Activated B cell treated with CpG ODN at 0.5 μM for 24 hours (primary cell): ENCODE measurements around the gene CTXND1. TPM values are rescaled to one million over a fixed set of nuclear protein-coding genes. Genes with fewer than 3 reads are reported as not detected.

Experiments used
- ATAC-seq: fragments of 200-7000 bp; cut with Tn5 transposase; one replicate; pipeline ENCODE4 v1.10.0; 2021; ENCODE audit warnings: low read depth, mild to moderate bottlenecking, moderate library complexity
- CTCF ChIA-PET: fragments of 350-600 bp; sonication (Branson Sonifier 250); formaldehyde crosslinking; loops from one replicate; lab custom pipeline; 2021; ENCODE audit warnings: antibody characterized with exemption; lab: Charles Lee
- POLR2A ChIA-PET: fragments of 350-600 bp; sonication (Branson Sonifier 250); formaldehyde crosslinking; loops from one replicate; lab custom pipeline; 2021; ENCODE audit warnings: antibody characterized with exemption; lab: Charles Lee
- DNase-seq: peaks from one replicate; pipeline ENCODE4 v3.0.0; 2022
- H3K27ac Mint-ChIP-seq: one replicate; pipeline ENCODE4 v1.8.0; 2020; ENCODE audit warnings: mixed read lengths
- H3K27me3 Mint-ChIP-seq: one replicate; pipeline ENCODE4 v1.8.0; 2021; ENCODE audit warnings: mixed read lengths
- H3K36me3 Mint-ChIP-seq: one replicate; pipeline ENCODE4 v1.8.0; 2021; ENCODE audit warnings: low read depth, mixed read lengths
- H3K4me1 Mint-ChIP-seq: one replicate; pipeline ENCODE4 v1.8.0; 2021; ENCODE audit warnings: mixed read lengths
- H3K4me3 Mint-ChIP-seq: one replicate; pipeline ENCODE4 v1.8.0; 2020; ENCODE audit warnings: mild to moderate bottlenecking, mixed read lengths
- H3K9me3 Mint-ChIP-seq: one replicate; pipeline ENCODE4 v1.8.0; 2020; ENCODE audit warnings: mixed read lengths
- CTCF ChIP-seq: fragments of 200-600 bp; IDR thresholded peaks from one replicate; pipeline ENCODE4 v1.8.0; 2022; ENCODE audit warnings: antibody characterized with exemption, mild to moderate bottlenecking
- intact Hi-C: fragments of 100-400 bp; cut with micrococcal nuclease; formaldehyde crosslinking; loops from one replicate; pipeline ENCODE4 v1.15.1; 2024
- total RNA-seq: library from RNA; stranded (reverse); gene quantifications from 2 replicates; pipeline ENCODE4 v1.2.3, GENCODE V29; 2022

CTXND1 gene
- total RNA-seq, 1 donor from 2014 or later = not detected

DNA sequence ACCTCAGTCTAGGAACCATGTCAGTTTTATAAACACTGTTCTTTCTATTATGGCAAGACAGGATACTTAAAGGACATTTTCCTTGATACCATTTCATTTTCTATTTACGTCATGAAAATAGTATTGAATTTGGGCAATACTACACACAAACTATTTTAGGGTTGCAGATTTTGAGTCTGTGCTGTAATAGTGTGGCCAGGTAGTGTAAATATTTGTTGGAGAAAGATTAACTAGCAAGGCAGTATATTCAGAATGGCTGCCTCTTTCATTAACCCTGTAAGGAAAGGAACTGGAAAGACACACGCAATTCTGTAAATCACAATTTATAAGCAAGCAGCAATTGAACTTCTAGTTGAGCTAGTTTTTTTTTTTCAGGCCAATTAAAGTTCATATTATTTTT lies 2.0 kb downstream of the CTXND1 start:
- Mint-ChIP-seq H3K4me1 (peaks cover 6% of the 10 kb centered on the region), H3K27ac (no peak overlapping the region), H3K9me3 (no peaks in the 10 kb centered on the region), H3K27me3 (peaks cover 47% of the 10 kb centered on the region), H3K36me3 (no peaks in the 10 kb centered on the region), H3K4me3 (no peak overlapping the region)
- no peak for DNase-seq
- no peak for ATAC-seq
- POLR2A ChIA-PET = no interaction called here
- CTCF ChIA-PET = no interaction called here
- intact Hi-C loops = no loop called here
- no peak for TF ChIP-seq CTCF

GRCh38 chr15:80247320-80247719 lies 4.7 kb downstream of the CTXND1 start:
- no peak for TF ChIP-seq CTCF
- no peak for DNase-seq

GRCh38 chr15:80246425-80246894 lies 5.6 kb downstream of the CTXND1 start:
- intact Hi-C loops = no loop called here
- peaks cover 52% of the 10 kb centered on the region for H3K27me3 Mint-ChIP-seq
- CTCF ChIA-PET = no interaction called here
- POLR2A ChIA-PET = no interaction called here
- H3K27ac Mint-ChIP-seq = no peak overlapping the region
- no peak for TF ChIP-seq CTCF
- peaks cover 6% of the 10 kb centered on the region for H3K4me1 Mint-ChIP-seq
- H3K36me3 Mint-ChIP-seq = no peaks in the 10 kb centered on the region
- DNase-seq (no peak), ATAC-seq (no peak)
- H3K4me3 Mint-ChIP-seq = no peak overlapping the region
- no peaks in the 10 kb centered on the region for H3K9me3 Mint-ChIP-seq

More at GRCh38 chr15:80247320-80247719, 4.7 kb downstream of the CTXND1 start:
- H3K27ac Mint-ChIP-seq = no peak overlapping the region
- intact Hi-C loops = no loop called here
- POLR2A ChIA-PET = no interaction called here
- H3K9me3 Mint-ChIP-seq = no peaks in the 10 kb centered on the region
- H3K4me3 Mint-ChIP-seq = no peak overlapping the region
- CTCF ChIA-PET = no interaction called here
- H3K4me1 Mint-ChIP-seq = peaks cover 6% of the 10 kb centered on the region
- peaks cover 46% of the 10 kb centered on the region for H3K27me3 Mint-ChIP-seq
- H3K36me3 Mint-ChIP-seq = no peaks in the 10 kb centered on the region
- no peak for ATAC-seq

DNA sequence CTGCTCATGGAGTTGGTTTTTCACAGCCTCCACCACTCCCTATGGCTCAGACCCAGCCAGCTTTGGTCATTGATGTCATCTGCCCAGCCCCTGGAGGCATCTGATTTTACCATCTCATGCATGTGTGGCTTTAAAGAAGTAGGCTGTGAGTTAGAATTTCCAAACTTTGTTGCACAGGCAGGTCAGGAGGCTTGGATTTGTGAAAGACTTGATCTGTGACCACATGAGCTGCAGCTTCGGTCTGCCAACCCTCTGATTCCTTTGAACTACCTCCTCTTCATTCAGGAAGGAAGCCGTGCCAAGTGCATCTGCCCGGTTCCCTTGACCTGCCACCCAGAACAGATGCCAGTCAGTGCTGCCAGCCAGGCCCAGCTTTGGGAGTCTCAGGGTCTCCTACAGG lies 9.2 kb downstream of the CTXND1 start:
- Mint-ChIP-seq H3K4me1 (peaks cover 2% of the 10 kb centered on the region), H3K27ac (no peak overlapping the region), H3K9me3 (no peaks in the 10 kb centered on the region), H3K4me3 (no peak overlapping the region), H3K27me3 (peaks cover 35% of the 10 kb centered on the region), H3K36me3 (no peaks in the 10 kb centered on the region)
- ATAC-seq (no peak), DNase-seq (no peak)
- intact Hi-C loops = no loop called here
- CTCF ChIA-PET = no interaction called here
- TF ChIP-seq CTCF = no peak
- POLR2A ChIA-PET = no interaction called here

GRCh38 chr15:80242132-80242769 lies 9.8 kb downstream of the CTXND1 start:
- TF ChIP-seq CTCF = no peak
- H3K4me3 Mint-ChIP-seq = no peak overlapping the region
- no peak for DNase-seq
- ATAC-seq = no peak
- H3K9me3 Mint-ChIP-seq = no peaks in the 10 kb centered on the region
- H3K27ac Mint-ChIP-seq = no peak overlapping the region
- CTCF ChIA-PET = no interaction called here
- peaks cover 35% of the 10 kb centered on the region for H3K27me3 Mint-ChIP-seq
- H3K4me1 Mint-ChIP-seq = peaks cover 2% of the 10 kb centered on the region
- no peaks in the 10 kb centered on the region for H3K36me3 Mint-ChIP-seq
- POLR2A ChIA-PET = no interaction called here
- intact Hi-C loops = no loop called here
